ENCODE measurements around the gene KRTAP9-1.
"Not testable (repeated sequence)": the region's sequence is repeated elsewhere in the genome, so short reads cannot be mapped to it uniquely, and the experiment has no call there.

Gene KRTAP9-1

GRCh38 chr17:41189837-41190318 lies at the start of gene KRTAP9-1:
TSS of gene KRTAP9-1 (plus strand) at chr17:41189887. CDS start at chr17:41189887, 0 bp downstream.
- not testable (repeated sequence) for H3K4me3 ChIP-seq (ENCODE audit: low read depth, low read length); H3K27ac ChIP-seq (ENCODE audit: low read depth, low read length); H3K9ac ChIP-seq (ENCODE audit: low read length); H3K36me3 ChIP-seq (ENCODE audit: control insufficient read depth, insufficient read depth, low read length); H3K9me3 ChIP-seq (ENCODE audit: control insufficient read depth, insufficient read depth, low read depth, low read length); H3K4me1 ChIP-seq (ENCODE audit: control insufficient read depth, insufficient read depth, low read length); H3K27me3 ChIP-seq (ENCODE audit: control insufficient read depth, insufficient read depth, low read length)

GRCh38 chr17:41140360-41141131 lies 49.1 kb upstream of the KRTAP9-1 start, which contains the start of gene KRTAP4-6:
TSS of gene KRTAP4-6 (minus strand) at chr17:41140544. CDS start at chr17:41140487, 57 bp downstream.
- peaks cover 24% of the 10 kb centered on the region for H3K9me3 ChIP-seq (ENCODE audit: control insufficient read depth, insufficient read depth, low read depth, low read length)
- H3K9ac ChIP-seq (ENCODE audit: low read length), result no peak within 1 kb of the TSS
- no peaks in the 10 kb centered on the region for H3K27me3 ChIP-seq (ENCODE audit: control insufficient read depth, insufficient read depth, low read length)
- no peak within 1 kb of the TSS for H3K27ac ChIP-seq (ENCODE audit: low read depth, low read length)
- H3K36me3 ChIP-seq (ENCODE audit: control insufficient read depth, insufficient read depth, low read length), result no peaks in the 10 kb centered on the region
- H3K4me3 ChIP-seq (ENCODE audit: low read depth, low read length), result no peak within 1 kb of the TSS
- H3K4me1 ChIP-seq (ENCODE audit: control insufficient read depth, insufficient read depth, low read length), result no peaks in the 10 kb centered on the region

GRCh38 chr17:41141361-41141760 lies 48.3 kb upstream of the KRTAP9-1 start:
- Histone ChIP-seq H3K4me1 (ENCODE audit: control insufficient read depth, insufficient read depth, low read length) (no peaks in the 10 kb centered on the region), H3K4me3 (ENCODE audit: low read depth, low read length) (no peak overlapping the region), H3K9ac (ENCODE audit: low read length) (no peak overlapping the region), H3K27me3 (ENCODE audit: control insufficient read depth, insufficient read depth, low read length) (no peaks in the 10 kb centered on the region), H3K36me3 (ENCODE audit: control insufficient read depth, insufficient read depth, low read length) (no peaks in the 10 kb centered on the region), H3K27ac (ENCODE audit: low read depth, low read length) (no peak overlapping the region), H3K9me3 (ENCODE audit: control insufficient read depth, insufficient read depth, low read depth, low read length) (peaks cover 24% of the 10 kb centered on the region)

GRCh38 chr17:41144846-41145245 lies 44.8 kb upstream of the KRTAP9-1 start:
- Histone ChIP-seq H3K9ac (ENCODE audit: low read length) (no peak overlapping the region), H3K4me1 (ENCODE audit: control insufficient read depth, insufficient read depth, low read length) (no peaks in the 10 kb centered on the region), H3K27ac (ENCODE audit: low read depth, low read length) (no peak overlapping the region), H3K36me3 (ENCODE audit: control insufficient read depth, insufficient read depth, low read length) (no peaks in the 10 kb centered on the region), H3K27me3 (ENCODE audit: control insufficient read depth, insufficient read depth, low read length) (no peaks in the 10 kb centered on the region; the same call in 1 of the 2 replicates), H3K9me3 (ENCODE audit: control insufficient read depth, insufficient read depth, low read depth, low read length) (peaks cover 21% of the 10 kb centered on the region), H3K4me3 (ENCODE audit: low read depth, low read length) (no peak overlapping the region)

GRCh38 chr17:41145261-41145660 lies 44.4 kb upstream of the KRTAP9-1 start:
- H3K9ac ChIP-seq (ENCODE audit: low read length), result no peak overlapping the region
- no peaks in the 10 kb centered on the region for H3K4me1 ChIP-seq (ENCODE audit: control insufficient read depth, insufficient read depth, low read length)
- H3K36me3 ChIP-seq (ENCODE audit: control insufficient read depth, insufficient read depth, low read length), result no peaks in the 10 kb centered on the region
- no peak overlapping the region for H3K4me3 ChIP-seq (ENCODE audit: low read depth, low read length)
- peaks cover 17% of the 10 kb centered on the region for H3K9me3 ChIP-seq (ENCODE audit: control insufficient read depth, insufficient read depth, low read depth, low read length)
- no peak overlapping the region for H3K27ac ChIP-seq (ENCODE audit: low read depth, low read length)
- H3K27me3 ChIP-seq (ENCODE audit: control insufficient read depth, insufficient read depth, low read length), result no peaks in the 10 kb centered on the region; the same call in 1 of the 2 replicates

- Histone ChIP-seq H3K36me3 (ENCODE audit: control insufficient read depth, insufficient read depth, low read length) (no peaks in the 10 kb centered on the region), H3K27me3 (ENCODE audit: control insufficient read depth, insufficient read depth, low read length) (no peaks in the 10 kb centered on the region; the same call in 1 of the 2 replicates), H3K9ac (ENCODE audit: low read length) (no peak overlapping the region), H3K27ac (ENCODE audit: low read depth, low read length) (no peak overlapping the region), H3K4me3 (ENCODE audit: low read depth, low read length) (no peak overlapping the region), H3K9me3 (ENCODE audit: control insufficient read depth, insufficient read depth, low read depth, low read length) (peaks cover 6% of the 10 kb centered on the region), H3K4me1 (ENCODE audit: control insufficient read depth, insufficient read depth, low read length) (no peaks in the 10 kb centered on the region)
Observed at GRCh38 chr17:41147531-41148204, 42.0 kb upstream of the KRTAP9-1 start.

GRCh38 chr17:41148971-41149651 lies 40.6 kb upstream of the KRTAP9-1 start:
- H3K4me3 ChIP-seq (ENCODE audit: low read depth, low read length); H3K4me1 ChIP-seq (ENCODE audit: control insufficient read depth, insufficient read depth, low read length); H3K27ac ChIP-seq (ENCODE audit: low read depth, low read length); H3K36me3 ChIP-seq (ENCODE audit: control insufficient read depth, insufficient read depth, low read length); H3K9me3 ChIP-seq (ENCODE audit: control insufficient read depth, insufficient read depth, low read depth, low read length); H3K27me3 ChIP-seq (ENCODE audit: control insufficient read depth, insufficient read depth, low read length); H3K9ac ChIP-seq (ENCODE audit: low read length): not testable (repeated sequence)

GRCh38 chr17:41149652-41149985 lies 40.1 kb upstream of the KRTAP9-1 start, which contains the start of gene KRTAP4-5:
TSS of gene KRTAP4-5 (minus strand) at chr17:41149825. CDS start at chr17:41149767, 58 bp downstream.
- H3K36me3 ChIP-seq (ENCODE audit: control insufficient read depth, insufficient read depth, low read length), result no peaks in the 10 kb centered on the region
- H3K27me3 ChIP-seq (ENCODE audit: control insufficient read depth, insufficient read depth, low read length), result no peaks in the 10 kb centered on the region; the same call in 1 of the 2 replicates
- H3K9ac ChIP-seq (ENCODE audit: low read length), result no peak within 1 kb of the TSS
- H3K9me3 ChIP-seq (ENCODE audit: control insufficient read depth, insufficient read depth, low read depth, low read length), result no peaks in the 10 kb centered on the region
- no peaks in the 10 kb centered on the region for H3K4me1 ChIP-seq (ENCODE audit: control insufficient read depth, insufficient read depth, low read length)
- H3K4me3 ChIP-seq (ENCODE audit: low read depth, low read length), result no peak within 1 kb of the TSS
- no peak within 1 kb of the TSS for H3K27ac ChIP-seq (ENCODE audit: low read depth, low read length)

- Histone ChIP-seq H3K27me3 (ENCODE audit: control insufficient read depth, insufficient read depth, low read length) (no peaks in the 10 kb centered on the region; the same call in 1 of the 2 replicates), H3K36me3 (ENCODE audit: control insufficient read depth, insufficient read depth, low read length) (no peaks in the 10 kb centered on the region), H3K27ac (ENCODE audit: low read depth, low read length) (no peak overlapping the region), H3K9me3 (ENCODE audit: control insufficient read depth, insufficient read depth, low read depth, low read length) (no peaks in the 10 kb centered on the region), H3K9ac (ENCODE audit: low read length) (no peak overlapping the region), H3K4me1 (ENCODE audit: control insufficient read depth, insufficient read depth, low read length) (no peaks in the 10 kb centered on the region), H3K4me3 (ENCODE audit: low read depth, low read length) (no peak overlapping the region)
Observed at GRCh38 chr17:41150026-41150425, 39.7 kb upstream of the KRTAP9-1 start.

- H3K9me3 ChIP-seq (ENCODE audit: control insufficient read depth, insufficient read depth, low read depth, low read length), result no peaks in the 10 kb centered on the region
- H3K27ac ChIP-seq (ENCODE audit: low read depth, low read length), result no peak overlapping the region
- H3K27me3 ChIP-seq (ENCODE audit: control insufficient read depth, insufficient read depth, low read length), result no peaks in the 10 kb centered on the region; the same call in 1 of the 2 replicates
- H3K4me1 ChIP-seq (ENCODE audit: control insufficient read depth, insufficient read depth, low read length), result no peaks in the 10 kb centered on the region
- no peak overlapping the region for H3K4me3 ChIP-seq (ENCODE audit: low read depth, low read length)
- no peak overlapping the region for H3K9ac ChIP-seq (ENCODE audit: low read length)
- no peaks in the 10 kb centered on the region for H3K36me3 ChIP-seq (ENCODE audit: control insufficient read depth, insufficient read depth, low read length)
Observed at GRCh38 chr17:41151525-41151924, 38.2 kb upstream of the KRTAP9-1 start.

GRCh38 chr17:41153856-41154255 lies 35.8 kb upstream of the KRTAP9-1 start:
- H3K27me3 ChIP-seq (ENCODE audit: control insufficient read depth, insufficient read depth, low read length), result no peaks in the 10 kb centered on the region
- no peak overlapping the region for H3K9ac ChIP-seq (ENCODE audit: low read length)
- H3K4me1 ChIP-seq (ENCODE audit: control insufficient read depth, insufficient read depth, low read length), result no peaks in the 10 kb centered on the region
- H3K4me3 ChIP-seq (ENCODE audit: low read depth, low read length), result no peak overlapping the region
- no peaks in the 10 kb centered on the region for H3K36me3 ChIP-seq (ENCODE audit: control insufficient read depth, insufficient read depth, low read length)
- no peak overlapping the region for H3K27ac ChIP-seq (ENCODE audit: low read depth, low read length)
- no peaks in the 10 kb centered on the region for H3K9me3 ChIP-seq (ENCODE audit: control insufficient read depth, insufficient read depth, low read depth, low read length)
